GM19328 (cell line): ENCODE measurements around the gene NME7.
"Not testable (repeated sequence)": the region's sequence is repeated elsewhere in the genome, so short reads cannot be mapped to it uniquely, and the experiment has no call there.

Experiments
- ATAC-seq: cut with Tn5 transposase; IDR thresholded peaks from one replicate; pipeline ENCODE4 v1.9.1; 2021; ENCODE audit warnings: mild to moderate bottlenecking, moderate library complexity; ENCODE audit not compliant: unreplicated experiment

NME7 gene

GRCh38 chr1:169236880-169237279, 130.7 kb downstream of the NME7 start:
- ATAC-seq, result no peak

GRCh38 chr1:169236143-169236542, 131.5 kb downstream of the NME7 start:
- no peak for ATAC-seq

- ATAC-seq, result no peak
Measured at GRCh38 chr1:169235568-169235967, 132.0 kb downstream of the NME7 start.

- no peak for ATAC-seq
Measured at GRCh38 chr1:169234780-169235179, 132.8 kb downstream of the NME7 start.

- no peak for ATAC-seq
Measured at GRCh38 chr1:169217636-169218035, 150.0 kb downstream of the NME7 start.

GRCh38 chr1:169214598-169214997, 153.0 kb downstream of the NME7 start:
- ATAC-seq, result no peak

GRCh38 chr1:169212088-169212487, 155.5 kb downstream of the NME7 start:
- no peak for ATAC-seq

- no peak for ATAC-seq
Measured at GRCh38 chr1:169207797-169208520, 159.6 kb downstream of the NME7 start.

- no peak for ATAC-seq
Measured at GRCh38 chr1:169204157-169204556, 163.4 kb downstream of the NME7 start.

GRCh38 chr1:169202791-169203665, 164.6 kb downstream of the NME7 start:
- no peak for ATAC-seq

GRCh38 chr1:169201084-169201619, 166.4 kb downstream of the NME7 start:
- no peak for ATAC-seq

- ATAC-seq, result no peak
Measured at GRCh38 chr1:169200319-169200718, 167.3 kb downstream of the NME7 start.

GRCh38 chr1:169196581-169196980, 171.0 kb downstream of the NME7 start:
- ATAC-seq, result no peak

GRCh38 chr1:169196161-169196560, 171.4 kb downstream of the NME7 start:
- no peak for ATAC-seq

GRCh38 chr1:169193191-169193850, 174.3 kb downstream of the NME7 start:
- no peak for ATAC-seq

GRCh38 chr1:169186106-169186505, 181.5 kb downstream of the NME7 start:
- ATAC-seq, result no peak

- ATAC-seq, result no peak
Measured at GRCh38 chr1:169184812-169185211, 182.8 kb downstream of the NME7 start.

- ATAC-seq, result no peak
Measured at GRCh38 chr1:169180174-169180573, 187.4 kb downstream of the NME7 start.

GRCh38 chr1:169179431-169179830, 188.2 kb downstream of the NME7 start:
- ATAC-seq, result not testable (repeated sequence)

- ATAC-seq, result no peak
Measured at GRCh38 chr1:169175461-169175860, 192.1 kb downstream of the NME7 start.

GRCh38 chr1:169163059-169163458, 204.5 kb downstream of the NME7 start:
- ATAC-seq, result no peak
